Nephron (organoid): Measurements from ENCODE around the gene TH.

Source experiments
- H3K27ac Mint-ChIP-seq, 3 experiments: 2 replicates each; pipeline ENCODE4 v1.8.0; 2020; ENCODE audit warnings: mixed read lengths in 3 of 3, mild to moderate bottlenecking in 2 of 3, moderate library complexity in 1 of 3
- H3K27me3 Mint-ChIP-seq: 2 replicates; pipeline ENCODE4 v1.8.0; 2021; ENCODE audit warnings: low read depth, mild to moderate bottlenecking, moderate library complexity, mixed read lengths
- H3K36me3 Mint-ChIP-seq: 2 replicates; pipeline ENCODE4 v1.8.0; 2020; ENCODE audit warnings: low read depth, mixed read lengths
- H3K4me1 Mint-ChIP-seq: 2 replicates; pipeline ENCODE4 v1.8.0; 2020; ENCODE audit warnings: mixed read lengths
- H3K4me3 Mint-ChIP-seq, 3 experiments: 2 replicates each; pipeline ENCODE4 v1.8.0; 2020; ENCODE audit warnings: mild to moderate bottlenecking in 3 of 3, mixed read lengths in 3 of 3, moderate library complexity in 2 of 3
- H3K9me3 Mint-ChIP-seq: 2 replicates; pipeline ENCODE4 v1.8.0; 2020; ENCODE audit warnings: mixed read lengths
- CTCF ChIP-seq, 3 experiments: fragments of 200-600 bp; sonication (generic); IDR thresholded peaks; one replicate each; pipeline ENCODE4 v1.5.0; 2021; ENCODE audit warnings: antibody characterized with exemption in 3 of 3; ENCODE audit not compliant: unreplicated experiment in 3 of 3

TH gene

DNA sequence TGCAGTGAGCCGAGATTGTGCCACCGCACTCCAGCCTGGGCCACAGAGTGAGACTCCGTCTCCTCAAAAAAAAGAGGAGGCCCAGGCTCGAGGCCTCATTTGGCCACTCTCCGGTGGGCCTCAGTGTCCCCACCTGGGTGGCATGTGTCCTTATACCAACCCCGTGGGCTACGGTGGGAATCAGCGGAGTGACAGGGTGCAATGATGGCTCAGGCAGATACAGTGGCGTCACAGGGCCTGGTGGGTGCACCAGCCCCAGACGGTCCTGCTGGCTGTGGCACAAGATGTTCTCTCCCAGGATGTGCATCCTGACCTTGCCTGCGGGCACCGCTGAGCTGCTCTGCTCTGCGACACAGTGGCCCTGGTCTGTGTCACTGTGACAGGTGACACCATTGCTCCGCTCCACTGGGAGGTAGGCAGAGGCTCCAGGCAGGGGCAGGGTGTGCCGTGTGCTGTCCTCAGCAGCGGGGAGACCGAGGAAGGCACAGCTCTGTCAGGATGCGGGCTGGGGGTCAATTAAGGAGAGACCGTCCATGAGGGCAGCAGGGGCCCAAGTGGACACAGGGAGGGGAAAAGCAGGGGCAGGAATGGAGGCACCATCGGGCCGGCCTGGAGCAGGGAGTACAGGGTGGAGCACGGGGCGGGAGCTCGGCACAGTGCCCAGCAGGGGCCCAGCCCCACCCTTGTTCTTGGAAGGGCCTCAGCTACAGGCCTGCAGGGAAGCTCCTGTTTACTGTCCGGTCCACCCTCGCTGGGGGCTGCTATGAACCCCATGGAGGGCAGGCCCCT is 21.7 kb upstream of the TH start:
- no peak for TF ChIP-seq CTCF (IDR thresholded peaks at IDR 0.05; ENCODE audit: unreplicated experiment in 3 of 3)
- Mint-ChIP-seq H3K4me1 (peaks cover 12% of the 10 kb centered on the region), H3K4me3 (no peak overlapping the region), H3K27me3 (peaks cover 23% of the 10 kb centered on the region), H3K27ac (no peak overlapping the region), H3K9me3 (no peaks in the 10 kb centered on the region), H3K36me3 (no peaks in the 10 kb centered on the region)

- Mint-ChIP-seq H3K27ac (no peak overlapping the region), H3K4me1 (peaks cover 12% of the 10 kb centered on the region), H3K27me3 (peaks cover 23% of the 10 kb centered on the region), H3K9me3 (no peaks in the 10 kb centered on the region), H3K36me3 (no peaks in the 10 kb centered on the region), H3K4me3 (no peak overlapping the region)
- TF ChIP-seq CTCF (IDR thresholded peaks at IDR 0.05; ENCODE audit: unreplicated experiment in 3 of 3): no peak
Measured at GRCh38 chr11:2192435-2192834, 20.8 kb upstream of the TH start.

DNA sequence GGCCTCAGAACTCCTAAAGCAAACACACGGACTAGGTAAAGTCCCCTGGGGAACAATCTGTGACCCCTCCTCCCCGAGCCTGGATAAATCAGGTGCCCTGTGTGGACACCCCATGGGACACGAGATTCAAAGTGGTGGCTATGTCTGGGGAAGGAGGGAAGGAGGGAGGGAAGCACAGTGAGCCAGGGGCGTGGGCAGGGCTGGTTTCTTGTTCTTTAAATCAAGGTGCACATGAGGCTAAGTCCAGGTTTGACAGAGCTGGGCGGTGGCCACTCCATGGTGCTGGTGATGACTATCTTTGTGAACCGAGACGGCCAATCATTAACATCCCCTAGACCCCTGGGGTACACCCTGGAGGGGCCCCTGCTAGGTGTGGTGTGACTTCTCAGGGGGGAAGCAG is 20.3 kb upstream of the TH start:
- H3K27ac Mint-ChIP-seq: no peak overlapping the region
- peaks cover 12% of the 10 kb centered on the region for H3K4me1 Mint-ChIP-seq
- TF ChIP-seq CTCF (IDR thresholded peaks at IDR 0.05; ENCODE audit: unreplicated experiment in 3 of 3): no peak
- H3K9me3 Mint-ChIP-seq: no peaks in the 10 kb centered on the region
- no peak overlapping the region for H3K4me3 Mint-ChIP-seq
- H3K27me3 Mint-ChIP-seq: peaks cover 20% of the 10 kb centered on the region
- H3K36me3 Mint-ChIP-seq: no peaks in the 10 kb centered on the region

GRCh38 chr11:2190657-2191471 is 19.2 kb upstream of the TH start:
- H3K4me1 Mint-ChIP-seq: peaks cover 12% of the 10 kb centered on the region
- no peaks in the 10 kb centered on the region for H3K36me3 Mint-ChIP-seq
- H3K9me3 Mint-ChIP-seq: no peaks in the 10 kb centered on the region
- peak overlapping the region in 1 of 3 experiments; percentile 9 for H3K4me3 Mint-ChIP-seq
- TF ChIP-seq CTCF (IDR thresholded peaks at IDR 0.05; ENCODE audit: unreplicated experiment in 3 of 3): no peak
- peaks cover 11% of the 10 kb centered on the region for H3K27me3 Mint-ChIP-seq
- H3K27ac Mint-ChIP-seq: peak overlapping the region; percentile 36 to 68 (median 57)

GRCh38 chr11:2189938-2190656 is 18.5 kb upstream of the TH start:
- Mint-ChIP-seq H3K27me3 (peaks cover 11% of the 10 kb centered on the region), H3K4me1 (peaks cover 12% of the 10 kb centered on the region), H3K27ac (peak overlapping the region; percentile 36 to 68 (median 57)), H3K36me3 (no peaks in the 10 kb centered on the region), H3K9me3 (no peaks in the 10 kb centered on the region), H3K4me3 (no peak overlapping the region)
- no peak for TF ChIP-seq CTCF (IDR thresholded peaks at IDR 0.05; ENCODE audit: unreplicated experiment in 3 of 3)
